Inferior parietal cortex (tissue), 1 donor: Measurements from ENCODE around the gene RTL10.

Experiments
- DNase-seq: peaks from one replicate; pipeline ENCODE4 v3.0.0-alpha.2; 2016; ENCODE audit errors: extremely low spot score

Gene RTL10, protein sequence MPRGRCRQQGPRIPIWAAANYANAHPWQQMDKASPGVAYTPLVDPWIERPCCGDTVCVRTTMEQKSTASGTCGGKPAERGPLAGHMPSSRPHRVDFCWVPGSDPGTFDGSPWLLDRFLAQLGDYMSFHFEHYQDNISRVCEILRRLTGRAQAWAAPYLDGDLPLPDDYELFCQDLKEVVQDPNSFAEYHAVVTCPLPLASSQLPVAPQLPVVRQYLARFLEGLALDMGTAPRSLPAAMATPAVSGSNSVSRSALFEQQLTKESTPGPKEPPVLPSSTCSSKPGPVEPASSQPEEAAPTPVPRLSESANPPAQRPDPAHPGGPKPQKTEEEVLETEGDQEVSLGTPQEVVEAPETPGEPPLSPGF

DNA sequence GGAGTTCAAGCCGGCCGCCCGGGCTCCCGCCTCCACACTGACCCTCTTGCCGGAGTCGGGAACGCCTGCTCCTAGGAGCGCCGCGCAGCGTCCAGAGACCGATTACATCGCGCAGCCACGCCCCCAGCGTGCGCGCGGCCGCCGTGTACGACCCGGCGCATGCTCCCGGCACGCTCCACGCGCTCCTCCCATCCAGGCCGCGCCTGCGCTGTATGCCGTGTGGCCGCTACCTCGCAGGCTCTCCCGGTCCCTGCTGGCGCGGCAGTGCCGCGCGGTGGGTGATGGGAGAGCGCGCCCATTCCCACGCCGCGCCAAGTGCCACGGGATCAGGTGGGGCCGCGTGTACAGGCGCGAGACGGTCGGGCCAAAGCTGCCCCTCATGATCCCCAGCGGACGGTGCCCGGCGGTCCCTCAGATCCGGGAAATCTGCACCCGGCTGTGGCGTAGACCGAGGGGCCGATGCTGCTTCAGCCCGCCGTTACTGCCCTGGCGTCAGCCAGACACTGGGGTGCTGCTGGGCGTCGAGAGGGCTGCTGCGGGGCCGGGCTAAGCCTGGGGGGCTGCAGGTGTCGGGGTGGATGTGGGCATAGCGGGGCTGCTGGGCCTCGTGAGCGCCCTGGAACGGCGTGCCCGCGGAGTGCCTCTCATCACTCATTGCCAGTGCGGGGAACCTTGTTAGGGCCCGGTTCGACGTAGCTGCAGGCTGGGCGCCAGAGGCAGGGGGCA lies at the start of gene RTL10, which contains the start of gene GNB1L:
RTL10 (minus strand) TSS at position 97 of the 726 bp plus-strand sequence. CDS start 2,613 bp downstream, outside the sequence.
GNB1L (minus strand) TSS at position 97 of the 726 bp plus-strand sequence. CDS start 33,519 bp downstream, outside the sequence.
- peak; percentile 99 for DNase-seq

GRCh38 chr22:19904174-19904856 lies 49.6 kb upstream of the RTL10 start:
- no peak for DNase-seq

DNA sequence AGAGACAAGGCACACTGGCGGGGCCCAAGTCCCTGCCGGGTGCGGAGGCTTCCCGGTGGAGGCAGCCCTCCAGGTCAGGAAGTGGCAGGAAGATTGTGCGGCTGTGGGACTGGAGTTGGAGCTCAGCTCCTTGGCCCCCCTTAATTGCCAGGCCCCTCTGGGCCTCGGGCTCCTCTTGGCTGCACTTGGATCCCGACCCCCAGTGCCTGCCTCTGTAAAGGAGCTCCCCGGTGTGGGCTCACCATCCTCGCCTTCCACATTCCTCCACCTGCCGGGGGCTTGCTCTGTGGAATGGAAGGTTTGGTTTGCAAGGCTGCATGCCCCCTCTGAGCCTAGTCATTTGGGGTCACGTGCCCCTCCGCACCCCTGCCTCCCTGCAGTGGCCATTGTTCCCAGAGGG lies 48.8 kb upstream of the RTL10 start:
- no peak for DNase-seq

DNA sequence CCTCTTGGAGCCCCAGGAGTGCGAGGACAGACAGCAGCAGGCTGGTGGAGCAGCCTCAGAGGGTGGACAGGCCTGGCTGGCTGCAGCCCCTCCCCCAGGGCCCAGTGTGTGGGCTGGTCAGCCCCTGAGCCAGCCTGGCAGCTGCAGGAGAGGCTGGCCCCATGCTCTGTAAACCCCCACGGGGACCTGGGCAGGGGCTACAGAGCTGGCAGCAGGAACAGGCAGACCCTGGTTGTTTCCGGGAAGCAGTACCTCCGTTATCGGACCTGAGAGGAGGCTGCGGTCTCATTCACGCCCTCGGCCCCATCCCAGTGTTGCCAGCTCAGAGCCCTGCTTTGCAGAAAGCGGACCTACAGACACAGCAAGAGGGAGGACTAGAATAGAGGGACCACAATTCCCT lies 48.4 kb upstream of the RTL10 start:
- no peak for DNase-seq

GRCh38 chr22:19902245-19902715 lies 47.6 kb upstream of the RTL10 start:
- no peak for DNase-seq

- DNase-seq = no peak
These were observed 47.0 kb upstream of the RTL10 start for GRCh38 chr22:19901577-19902244.

DNA sequence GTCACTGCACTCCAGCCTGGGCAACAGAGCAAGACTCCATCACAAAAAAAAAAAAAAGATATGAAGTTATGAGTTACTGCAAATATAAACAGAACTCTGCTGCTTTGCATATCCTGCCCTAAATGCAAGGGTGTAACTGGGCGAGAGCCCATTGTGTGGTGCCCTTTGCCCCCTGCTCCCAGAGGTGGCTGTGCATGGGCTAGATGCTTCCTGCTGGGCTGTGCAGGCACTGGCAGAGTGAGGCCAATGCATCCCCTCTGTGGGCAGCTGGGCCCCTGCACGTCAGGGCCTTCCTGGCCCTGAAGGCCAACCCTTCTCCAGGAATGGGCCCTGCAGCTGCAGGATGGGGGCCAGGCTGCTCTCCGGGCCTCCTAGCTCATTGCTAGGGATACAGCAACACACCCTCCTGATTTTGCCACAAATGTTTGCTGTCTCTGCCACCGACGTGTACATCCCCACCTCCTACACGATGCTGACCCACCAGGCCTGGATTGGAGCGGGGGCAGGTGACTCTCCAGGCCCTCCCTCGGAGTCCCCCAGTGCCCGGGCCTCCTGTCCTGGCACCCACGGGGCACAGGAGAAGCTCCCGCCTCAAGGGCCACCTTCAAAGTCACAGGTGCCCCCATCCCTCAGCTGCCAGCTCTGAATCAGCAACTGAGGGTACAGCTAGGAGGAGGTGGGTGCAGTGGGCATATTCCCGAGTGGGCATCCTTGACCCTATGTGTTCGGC lies 46.2 kb upstream of the RTL10 start:
- no peak for DNase-seq

GRCh38 chr22:19898831-19899567 lies 44.3 kb upstream of the RTL10 start:
- no peak for DNase-seq

DNA sequence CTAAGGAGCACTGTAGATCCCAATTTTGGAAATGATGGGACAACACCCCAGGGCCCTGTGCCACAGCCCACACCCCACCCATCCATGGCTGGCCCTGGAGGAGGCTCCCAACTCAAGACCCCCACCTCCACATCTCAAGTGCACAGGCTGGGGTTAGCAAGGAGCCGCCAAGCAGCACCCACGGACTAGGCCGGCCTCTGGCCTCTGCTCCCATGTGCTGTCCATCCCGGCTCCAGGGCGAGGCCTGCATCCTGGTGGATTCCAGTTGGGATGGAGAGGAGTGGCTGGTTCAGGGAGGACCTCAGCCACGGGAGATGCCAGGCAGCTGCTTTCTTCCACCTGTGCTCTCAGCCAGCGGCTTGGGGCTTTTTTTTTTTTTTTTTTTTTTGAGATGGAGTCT lies 43.5 kb upstream of the RTL10 start:
- no peak for DNase-seq

- no peak for DNase-seq
These were observed 43.1 kb upstream of the RTL10 start for GRCh38 chr22:19897726-19898125.

DNA sequence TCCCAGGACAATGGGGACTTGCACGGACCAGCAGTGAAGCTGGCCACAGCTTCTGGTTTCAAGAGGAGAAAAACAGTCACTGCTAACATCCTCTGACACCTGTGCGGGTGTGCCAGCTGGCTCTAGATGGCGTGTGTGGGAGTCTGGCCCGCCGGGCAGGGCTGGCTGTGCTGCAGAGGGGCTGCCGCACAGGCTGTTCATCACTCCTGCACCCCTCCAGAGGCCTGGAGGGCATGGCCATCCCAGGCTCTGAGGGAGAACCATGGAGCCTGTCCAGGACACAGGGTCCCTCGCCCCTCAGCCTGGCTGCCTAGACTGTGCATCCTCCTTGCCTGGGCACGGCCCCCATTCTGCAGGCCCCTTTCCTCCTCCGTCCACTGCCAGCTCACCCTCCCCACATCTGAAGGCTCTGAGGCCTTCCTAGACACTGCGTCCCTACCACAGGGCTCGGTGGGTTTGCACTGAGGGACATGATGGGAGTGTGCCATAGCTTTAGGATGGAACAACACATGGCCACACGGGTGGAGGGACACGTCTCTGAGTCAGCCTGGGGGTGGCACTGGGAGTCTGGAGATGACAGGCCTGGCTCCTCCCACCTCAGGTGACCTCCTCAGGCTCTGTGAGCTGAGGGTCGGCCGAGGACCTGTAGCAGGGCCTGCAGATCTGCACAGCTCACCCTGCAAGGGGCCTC lies 42.1 kb upstream of the RTL10 start:
- no peak for DNase-seq

- no peak for DNase-seq
These were observed 40.6 kb upstream of the RTL10 start for GRCh38 chr22:19895160-19895849.

- no peak for DNase-seq
These were observed 38.7 kb upstream of the RTL10 start for GRCh38 chr22:19893363-19893762.

DNA sequence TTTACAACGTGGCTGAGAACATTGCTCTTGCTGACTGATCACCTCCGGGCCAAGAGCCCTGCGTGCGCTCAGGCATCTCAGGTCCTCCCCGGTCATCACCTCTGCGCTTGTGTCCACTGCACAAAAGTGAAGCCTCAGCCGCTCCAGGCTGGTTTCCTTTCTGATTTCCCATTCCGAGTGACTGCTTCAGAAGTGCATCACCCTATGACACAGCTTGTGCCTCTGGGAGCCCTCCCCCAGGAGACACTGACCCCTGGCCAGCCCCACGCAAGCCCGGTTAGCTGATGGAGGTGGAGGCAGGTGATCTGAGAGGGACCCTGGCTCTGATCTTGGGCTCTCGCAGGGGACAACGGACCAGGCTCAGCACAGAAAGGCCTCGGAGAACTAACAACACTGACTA lies 38.3 kb upstream of the RTL10 start:
- no peak for DNase-seq

- DNase-seq = no peak
These were observed 37.7 kb upstream of the RTL10 start for GRCh38 chr22:19892257-19892879.

DNA sequence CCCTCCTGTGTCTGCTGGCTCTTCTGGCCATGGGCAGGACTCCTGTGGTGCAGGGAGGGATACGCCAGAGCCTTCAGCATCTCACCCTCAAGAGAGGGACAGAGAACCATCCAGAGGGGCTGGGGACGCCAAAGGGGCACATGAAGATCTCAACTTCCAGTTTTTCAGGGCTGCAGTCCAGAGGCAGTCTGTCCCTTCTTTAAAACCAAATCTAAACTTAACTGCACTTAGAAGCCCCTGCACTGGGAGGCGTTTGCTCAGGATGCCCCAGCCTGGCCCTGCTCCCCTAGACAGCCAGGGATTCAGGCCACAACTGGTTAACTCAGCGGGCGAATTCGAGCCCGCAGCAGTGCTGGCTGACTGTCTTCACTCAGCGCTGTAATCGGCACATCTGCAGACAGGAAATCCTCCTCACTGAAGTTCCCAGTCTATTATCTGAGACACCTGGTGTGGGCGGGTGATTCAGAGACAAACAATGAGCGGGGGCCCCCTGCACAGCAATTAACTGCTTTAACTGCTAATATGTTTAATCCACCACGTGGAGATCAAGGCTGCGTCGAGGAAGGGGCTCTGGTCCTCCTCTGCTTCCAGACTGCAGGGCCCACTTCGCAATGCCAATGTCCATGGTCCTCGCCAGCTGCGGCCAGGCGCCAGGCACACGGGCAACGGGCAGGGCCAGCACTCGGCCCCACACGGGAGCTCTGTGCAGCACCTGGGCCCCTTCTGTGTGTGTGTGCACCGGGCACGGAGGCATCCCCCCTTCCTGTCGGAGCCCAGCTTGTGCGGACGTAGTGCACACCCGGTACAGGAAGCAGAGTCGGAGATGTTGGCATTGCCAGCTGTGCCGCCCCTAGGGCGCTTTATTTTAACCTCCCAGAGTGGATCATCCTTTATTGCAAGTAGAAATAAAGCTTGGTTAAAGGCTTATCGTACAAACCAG lies 36.9 kb upstream of the RTL10 start:
- DNase-seq = peak; percentile 64

- no peak for DNase-seq
These were observed 36.0 kb upstream of the RTL10 start for GRCh38 chr22:19890502-19891316.
